ENCODE data around the gene TEX22.

The TEX22 gene

GRCh38 chr14:105398044-105398725, at the start of gene TEX22:
Gene TEX22, plus strand, starts transcription at chr14:105398538. Its CDS starts 803 bp downstream, at chr14:105399341.
- peak; percentile 43 for DNase-seq (ENCODE audit: extremely low read depth, low read depth)
- peak; percentile 3 for TF ChIP-seq CTCF (IDR thresholded peaks at IDR 0.05; ENCODE audit: low read depth, low read length)

GRCh38 chr14:105348945-105349699, 49.2 kb upstream of the TEX22 start:
- no peak for DNase-seq (ENCODE audit: extremely low read depth, low read depth)
- no peak for TF ChIP-seq CTCF (IDR thresholded peaks at IDR 0.05; ENCODE audit: low read depth, low read length)

GRCh38 chr14:105349992-105350391, 48.3 kb upstream of the TEX22 start:
- TF ChIP-seq CTCF (IDR thresholded peaks at IDR 0.05; ENCODE audit: low read depth, low read length), result no peak
- DNase-seq (ENCODE audit: extremely low read depth, low read depth), result no peak

GRCh38 chr14:105350450-105351244, 47.7 kb upstream of the TEX22 start:
- DNase-seq (ENCODE audit: extremely low read depth, low read depth), result no peak
- no peak for TF ChIP-seq CTCF (IDR thresholded peaks at IDR 0.05; ENCODE audit: low read depth, low read length)

- TF ChIP-seq CTCF (IDR thresholded peaks at IDR 0.05; ENCODE audit: low read depth, low read length), result no peak
- DNase-seq (ENCODE audit: extremely low read depth, low read depth), result no peak
Measured at GRCh38 chr14:105351410-105351809, 46.9 kb upstream of the TEX22 start.

- DNase-seq (ENCODE audit: extremely low read depth, low read depth), result peak; percentile 65
Measured at GRCh38 chr14:105351920-105352851, 46.2 kb upstream of the TEX22 start.

More at GRCh38 chr14:105351920-105352851, 46.2 kb upstream of the TEX22 start:
- TF ChIP-seq CTCF (IDR thresholded peaks at IDR 0.05; ENCODE audit: low read depth, low read length), result peak; percentile 81
